ENCODE data around the gene PKD1L1. TPM values are rescaled to one million over a fixed set of nuclear protein-coding genes. Genes with fewer than 3 reads are reported as not detected.
A peak's percentile ranks its signal among the peaks of the same experiment; 100 is the strongest.

PKD1L1 gene
- total RNA-seq, 1 experiment from 2014 or later, result 0.17 TPM

GRCh38 chr7:47901542-47901941 is 46.7 kb downstream of the PKD1L1 start:
- H3K36me3 Mint-ChIP-seq (ENCODE audit: insufficient read depth in 1 of 3, low read depth in 3 of 3), result no peaks in the 10 kb centered on the region

More at GRCh38 chr7:47901542-47901941, 46.7 kb downstream of the PKD1L1 start:
- Histone ChIP-seq H3K23ac (ENCODE audit: insufficient read length, low read depth, low read length) (no peak overlapping the region), H2BK5ac (ENCODE audit: insufficient read length, low read length) (no peak overlapping the region), H4K91ac (ENCODE audit: insufficient read length, low read depth, low read length) (no peak overlapping the region), H3T11ph (ENCODE audit: low read length) (no peak overlapping the region), H3K4me2 (ENCODE audit: insufficient read depth, insufficient read length, low read length) (no peak overlapping the region), H3K9ac (ENCODE audit: extremely low read depth, insufficient read length, low read length) (no peak overlapping the region), H3K4ac (ENCODE audit: low read depth, low read length) (no peak overlapping the region), H4K5ac (ENCODE audit: insufficient read length, low read depth, low read length) (no peak overlapping the region), H4K8ac (replicated peaks; ENCODE audit: insufficient read length, low read depth, low read length) (no peak overlapping the region), H3K14ac (ENCODE audit: insufficient read depth, low read length) (peak overlapping the region; percentile 77), H3K79me1 (ENCODE audit: insufficient read depth, low read depth, low read length, poor library complexity, severe bottlenecking) (no peaks in the 10 kb centered on the region), H2AFZ (ENCODE audit: low read length) (no peak overlapping the region), H2BK20ac (ENCODE audit: low read depth, low read length, poor library complexity, severe bottlenecking) (no peak overlapping the region), H3K27ac (ENCODE audit: insufficient read length, low read depth, low read length) (no peak overlapping the region), H3K23me2 (ENCODE audit: insufficient read length, low read depth, low read length, poor library complexity, severe bottlenecking) (no peaks in the 10 kb centered on the region), H3K27me3 (ENCODE audit: insufficient read depth, low read length) (no peaks in the 10 kb centered on the region), H3K18ac (ENCODE audit: insufficient read length, low read depth, low read length) (no peak overlapping the region), H2BK120ac (ENCODE audit: low read depth, low read length, poor library complexity, severe bottlenecking) (no peak overlapping the region), H2BK12ac (ENCODE audit: insufficient read length, low read depth, low read length) (no peak overlapping the region), H3K9me3 (ENCODE audit: control insufficient read depth, low read depth, low read length) (no peaks in the 10 kb centered on the region), H3K56ac (ENCODE audit: insufficient read length, low read depth, low read length) (no peak overlapping the region), H2BK15ac (ENCODE audit: low read depth, low read length) (no peak overlapping the region), H3K4me1 (ENCODE audit: insufficient read depth, low read length) (peaks cover 9% of the 10 kb centered on the region; the same call in 1 of the 2 replicates), H3K79me2 (ENCODE audit: insufficient read depth, low read length) (no peaks in the 10 kb centered on the region), H4K20me1 (ENCODE audit: control insufficient read depth, insufficient read depth, insufficient read length) (peaks cover 3% of the 10 kb centered on the region), H2AK5ac (ENCODE audit: insufficient read length, low read length) (no peak overlapping the region)
- Mint-ChIP-seq H3K4me3 (no peak overlapping the region), H3K4me1 (peaks cover 48 to 52% of the 10 kb centered on the region in 2 experiments), H3K27me3 (ENCODE audit: low read depth) (peaks cover 12% of the 10 kb centered on the region), H3K9me3 (no peaks in the 10 kb centered on the region), H3K27ac (no peak overlapping the region; a peak in 1 of 7 replicates)
- WGBS (ENCODE audit: extremely low coverage, insufficient read length, low lambda C conversion rate), result no CpG with 5 or more reads among the region's 11 CpGs
- DNase-seq, result no peak
- no peak for TF ChIP-seq CTCF (conservative IDR thresholded peaks at IDR 0.05)
